Fibroblast of skin of abdomen (primary cell): Measurements from ENCODE around the gene SSH3.
"Not testable (repeated sequence)": the region's sequence is repeated elsewhere in the genome, so short reads cannot be mapped to it uniquely, and the experiment has no call there.

ENCODE experiments used
- DNase-seq: peaks from one replicate; pipeline ENCODE4 v3.0.0-alpha.2; 2013

SSH3 gene

GRCh38 chr11:67312187-67313021 lies 9.1 kb downstream of the SSH3 start:
- no peak for DNase-seq

- no peak for DNase-seq
These were observed 10.0 kb downstream of the SSH3 start for GRCh38 chr11:67313125-67313890.

- no peak for DNase-seq
These were observed 10.9 kb downstream of the SSH3 start for GRCh38 chr11:67314218-67314617.

- no peak for DNase-seq
These were observed 12.1 kb downstream of the SSH3 start for GRCh38 chr11:67315325-67315909.

GRCh38 chr11:67316882-67317204 lies 13.5 kb downstream of the SSH3 start:
- DNase-seq, result no peak

GRCh38 chr11:67317205-67317887 lies 14.0 kb downstream of the SSH3 start:
- peak; percentile 91 for DNase-seq

- no peak for DNase-seq
These were observed 14.7 kb downstream of the SSH3 start for GRCh38 chr11:67317888-67318555.

- DNase-seq, result not testable (repeated sequence)
These were observed 15.5 kb downstream of the SSH3 start for GRCh38 chr11:67318876-67319275.

GRCh38 chr11:67320011-67320410 lies 16.7 kb downstream of the SSH3 start:
- DNase-seq, result no peak

GRCh38 chr11:67320691-67321090 lies 17.4 kb downstream of the SSH3 start:
- DNase-seq, result no peak

- DNase-seq, result no peak
These were observed 18.1 kb downstream of the SSH3 start for GRCh38 chr11:67321313-67321871.

- DNase-seq, result no peak
These were observed 18.7 kb downstream of the SSH3 start for GRCh38 chr11:67322049-67322448.

- no peak for DNase-seq
These were observed 20.2 kb downstream of the SSH3 start for GRCh38 chr11:67323526-67323925.

GRCh38 chr11:67332081-67332691 lies 28.9 kb downstream of the SSH3 start:
- no peak for DNase-seq

- DNase-seq, result no peak
These were observed 33.9 kb downstream of the SSH3 start for GRCh38 chr11:67337257-67337656.

- DNase-seq, result no peak
These were observed 40.9 kb downstream of the SSH3 start for GRCh38 chr11:67344264-67344663.

GRCh38 chr11:67345247-67345919 lies 42.1 kb downstream of the SSH3 start:
- no peak for DNase-seq

GRCh38 chr11:67345920-67346819 lies 42.8 kb downstream of the SSH3 start:
- DNase-seq, result peak; percentile 47

- DNase-seq, result peak; percentile 58
These were observed 44.8 kb downstream of the SSH3 start for GRCh38 chr11:67347964-67348749.
